Kidney (tissue), 14 donors: ENCODE data around the gene PTAFR. TPM values are rescaled to one million over a fixed set of nuclear protein-coding genes. Genes with fewer than 3 reads are reported as not detected.

ENCODE experiments used
- DNase-seq, 5 donors: peaks; one replicate each; pipeline ENCODE4 v3.0.0-alpha.2; 2013 to 2020
- FAIRE-seq: peaks from 2 replicates; lab custom pipeline; 2012; peaks lifted over from hg19 to GRCh38; lab: Jason Lieb, UNC
- H3K27ac ChIP-seq, 2 donors: one replicate each; pipeline ENCODE4 v1.7.0; 2013; ENCODE audit warnings: low read depth in 2 of 2, low read length in 2 of 2, inconsistent platforms in 1 of 2
- H3K27me3 ChIP-seq: one replicate; pipeline ENCODE4 v1.7.1; 2013; ENCODE audit warnings: low read length, inconsistent platforms; ENCODE audit not compliant: control insufficient read depth, insufficient read depth
- H3K36me3 ChIP-seq, 3 donors: one replicate each; pipeline versions ENCODE4 v1.7.0 to v1.7.1; 2013; ENCODE audit warnings: low read length in 3 of 3, control low read depth in 1 of 3, inconsistent platforms in 1 of 3; ENCODE audit not compliant: insufficient read depth in 3 of 3, control insufficient read depth in 2 of 3
- H3K4me1 ChIP-seq, 3 donors: one replicate each; pipeline versions ENCODE4 v1.7.0 to v1.7.1; 2013; ENCODE audit warnings: low read length in 3 of 3, inconsistent platforms in 1 of 3, low read depth in 1 of 3; ENCODE audit not compliant: control insufficient read depth in 2 of 3, insufficient read depth in 2 of 3
- H3K4me3 ChIP-seq, 3 donors: one replicate each; pipeline versions ENCODE4 v1.7.0 to v1.8.1; 2013; ENCODE audit warnings: low read length in 3 of 3, control low read depth in 1 of 3, inconsistent platforms in 1 of 3
- H3K9ac ChIP-seq, 3 donors: one replicate each; pipeline versions ENCODE4 v1.7.0 to v1.7.1; 2013; ENCODE audit warnings: low read length in 3 of 3, control low read depth in 1 of 3, inconsistent platforms in 1 of 3
- H3K9me3 ChIP-seq, 3 donors: one replicate each; pipeline versions ENCODE4 v1.7.0 to v1.7.1; 2013; ENCODE audit warnings: low read length in 3 of 3, control low read depth in 1 of 3, inconsistent platforms in 1 of 3; ENCODE audit not compliant: control insufficient read depth in 2 of 3, insufficient read depth in 1 of 3
- intact Hi-C: fragments of 100-400 bp; cut with DNase I; formaldehyde crosslinking; loops from one replicate; pipeline ENCODE4 v1.11.1; 2022
- polyA plus RNA-seq: library from polyadenylated mRNA; stranded (reverse); fragments of 350-450 nt; fragmentation: Illumina TruSeq; extraction: RNeasy Lipid Tissue Mini Kit (QIAGEN cat#74804); gene quantifications from one replicate; pipeline ENCODE4 v1.2.3, GENCODE V29; 2014; ENCODE audit warnings: low read depth, low replicate concordance; ENCODE audit not compliant: insufficient read depth
- total RNA-seq: library from RNA; stranded (reverse); fragmentation: NEBNext Ultra II Directional; extraction: Animal tissue kit (Norgen Biotek cat#: 25700); gene quantifications from one replicate; pipeline ENCODE4 v1.2.1, GENCODE V29; 2021
- TF ChIP-seq, protein P1 (sequence below): IDR thresholded peaks from 3 replicates; pipeline ENCODE4 v1.5.1; 2012; ENCODE audit warnings: mild to moderate bottlenecking, moderate library complexity, borderline replicate concordance; ENCODE audit not compliant: insufficient read depth; ENCODE audit errors: extremely low read depth
- donor health status: control.
- donor health status: control.
- donor health status: control.
- donor health status: control.
- donor health status: control.
- donor health status: DM: yes; HTN: yes; CAD: no.
- donor health status: Normal renal cell carcinoma (clear cell type).

Gene PTAFR
- total and polyA plus RNA-seq, 2 donors from 2014 or later = 2.4 to 16.4 TPM

GRCh38 chr1:28108001-28108400 lies 68.5 kb downstream of the PTAFR start:
- H3K36me3 ChIP-seq = no peaks in the 10 kb centered on the region
- DNase-seq (no peak), FAIRE-seq (no peak)
- H3K9me3 ChIP-seq = no peaks in the 10 kb centered on the region
- TF ChIP-seq, protein P1, sequence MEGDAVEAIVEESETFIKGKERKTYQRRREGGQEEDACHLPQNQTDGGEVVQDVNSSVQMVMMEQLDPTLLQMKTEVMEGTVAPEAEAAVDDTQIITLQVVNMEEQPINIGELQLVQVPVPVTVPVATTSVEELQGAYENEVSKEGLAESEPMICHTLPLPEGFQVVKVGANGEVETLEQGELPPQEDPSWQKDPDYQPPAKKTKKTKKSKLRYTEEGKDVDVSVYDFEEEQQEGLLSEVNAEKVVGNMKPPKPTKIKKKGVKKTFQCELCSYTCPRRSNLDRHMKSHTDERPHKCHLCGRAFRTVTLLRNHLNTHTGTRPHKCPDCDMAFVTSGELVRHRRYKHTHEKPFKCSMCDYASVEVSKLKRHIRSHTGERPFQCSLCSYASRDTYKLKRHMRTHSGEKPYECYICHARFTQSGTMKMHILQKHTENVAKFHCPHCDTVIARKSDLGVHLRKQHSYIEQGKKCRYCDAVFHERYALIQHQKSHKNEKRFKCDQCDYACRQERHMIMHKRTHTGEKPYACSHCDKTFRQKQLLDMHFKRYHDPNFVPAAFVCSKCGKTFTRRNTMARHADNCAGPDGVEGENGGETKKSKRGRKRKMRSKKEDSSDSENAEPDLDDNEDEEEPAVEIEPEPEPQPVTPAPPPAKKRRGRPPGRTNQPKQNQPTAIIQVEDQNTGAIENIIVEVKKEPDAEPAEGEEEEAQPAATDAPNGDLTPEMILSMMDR = no peak
- no peaks in the 10 kb centered on the region for H3K27me3 ChIP-seq
- H3K4me1 ChIP-seq = no peaks in the 10 kb centered on the region
- no peak overlapping the region for H3K9ac ChIP-seq
- intact Hi-C loops = loop anchor here (10.0 kb wide), 1 partner anchor 97 kb away; no protein-coding TSS in a partner anchor
- no peak overlapping the region for H3K4me3 ChIP-seq
- H3K27ac ChIP-seq = no peak overlapping the region

DNA sequence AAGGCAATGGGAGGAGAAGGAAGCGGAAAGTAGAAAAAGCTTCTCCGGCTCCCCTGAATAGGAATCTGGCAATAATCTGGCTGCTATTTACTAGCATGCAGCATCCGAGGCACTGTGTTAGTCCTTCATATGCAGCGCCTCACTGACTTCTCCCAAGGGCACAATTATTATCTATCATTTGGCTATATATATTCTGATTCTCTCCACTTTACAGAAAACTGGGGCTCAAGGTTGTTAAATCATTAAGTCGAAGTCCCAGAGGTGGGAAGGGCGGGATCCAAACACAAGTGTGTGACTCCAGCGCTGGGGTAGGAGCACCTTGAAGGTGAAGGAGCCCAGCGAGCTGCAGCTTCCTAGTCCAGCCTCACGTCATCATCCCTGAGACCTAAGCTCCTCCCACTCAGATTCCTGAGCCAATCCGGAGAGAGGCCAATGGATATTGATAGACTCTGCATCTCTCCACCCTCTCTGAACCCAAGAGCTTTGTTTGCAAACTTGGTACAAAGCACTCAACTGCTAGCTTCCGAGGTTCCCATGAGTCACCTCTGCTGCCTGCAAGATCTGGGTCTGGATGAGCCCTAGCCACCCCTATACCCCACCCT lies 71.5 kb downstream of the PTAFR start:
- Histone ChIP-seq H3K27ac (peak overlapping the region; percentile 15 to 52), H3K4me3 (peak overlapping the region in 2 of 3 donors; percentile 8 to 33)

DNA sequence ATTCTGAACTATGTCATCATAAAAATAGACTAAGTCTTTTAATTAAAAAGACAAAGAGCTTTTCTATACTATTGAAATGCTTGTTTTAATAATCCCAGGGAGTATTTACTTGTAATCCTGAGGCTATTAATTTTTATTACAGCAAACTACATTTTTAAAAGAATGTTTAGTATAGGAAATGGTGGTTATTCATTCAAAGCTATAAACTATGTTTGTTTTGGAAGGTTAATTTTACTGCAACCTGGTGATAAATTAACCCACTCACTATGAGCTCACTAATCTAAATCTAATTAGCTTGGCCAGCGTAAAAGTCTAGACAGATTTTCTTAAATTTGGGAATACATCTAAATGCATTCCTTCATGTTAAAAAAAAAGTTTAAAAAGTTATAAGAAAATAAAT lies 74.3 kb downstream of the PTAFR start:
- Histone ChIP-seq H3K36me3 (no peaks in the 10 kb centered on the region), H3K4me3 (no peak overlapping the region), H3K9me3 (no peaks in the 10 kb centered on the region), H3K27ac (no peak overlapping the region), H3K9ac (no peak overlapping the region), H3K4me1 (no peaks in the 10 kb centered on the region), H3K27me3 (no peaks in the 10 kb centered on the region)
- intact Hi-C loops = loop anchor here (10.0 kb wide), 1 partner anchor 103 kb away; no protein-coding TSS in a partner anchor
- FAIRE-seq (peak; percentile 19), DNase-seq (peak in 2 of 5 donors; percentile 62 to 63)
- TF ChIP-seq, protein P1 = no peak

More for the DNA sequence above, 71.5 kb downstream of the PTAFR start:
- Histone ChIP-seq H3K36me3 (no peaks in the 10 kb centered on the region), H3K27me3 (no peaks in the 10 kb centered on the region), H3K4me1 (no peaks in the 10 kb centered on the region), H3K9me3 (no peaks in the 10 kb centered on the region), H3K9ac (peak overlapping the region in 1 of 3 donors; percentile 43)
- TF ChIP-seq, protein P1 = no peak
- FAIRE-seq = no peak
- intact Hi-C loops = loop anchor here (10.0 kb wide), 1 partner anchor 100 kb away; no protein-coding TSS in a partner anchor
- peak in 4 of 5 donors; percentile 26 to 62 (median 56) for DNase-seq
